GM18511 (cell line): ENCODE data around the gene SHLD1.

Experiments used
- ATAC-seq: cut with Tn5 transposase; IDR thresholded peaks from one replicate; pipeline ENCODE4 v1.9.1; 2021; ENCODE audit warnings: mild to moderate bottlenecking, moderate library complexity; ENCODE audit not compliant: unreplicated experiment

SHLD1 gene

DNA sequence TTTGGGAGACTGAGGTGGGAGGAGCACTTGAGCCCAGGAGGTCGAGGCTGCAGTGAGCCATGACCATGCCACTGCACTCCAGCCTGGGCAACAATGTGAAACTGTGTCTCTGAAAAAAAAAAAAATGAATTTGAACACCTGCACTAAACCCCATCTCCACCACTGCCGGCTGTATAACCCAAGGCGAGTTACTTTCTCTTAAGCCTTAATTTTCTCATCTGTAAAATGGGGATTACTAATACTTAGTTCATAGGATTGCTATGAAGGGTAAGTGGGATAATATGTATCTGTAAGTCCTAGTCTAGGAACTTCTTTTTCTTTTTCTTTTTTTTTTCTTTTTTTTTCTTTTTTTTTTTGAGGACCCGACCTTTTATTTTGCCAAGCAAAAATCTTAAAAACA lies 61.5 kb downstream of the SHLD1 start:
- ATAC-seq, result no peak

DNA sequence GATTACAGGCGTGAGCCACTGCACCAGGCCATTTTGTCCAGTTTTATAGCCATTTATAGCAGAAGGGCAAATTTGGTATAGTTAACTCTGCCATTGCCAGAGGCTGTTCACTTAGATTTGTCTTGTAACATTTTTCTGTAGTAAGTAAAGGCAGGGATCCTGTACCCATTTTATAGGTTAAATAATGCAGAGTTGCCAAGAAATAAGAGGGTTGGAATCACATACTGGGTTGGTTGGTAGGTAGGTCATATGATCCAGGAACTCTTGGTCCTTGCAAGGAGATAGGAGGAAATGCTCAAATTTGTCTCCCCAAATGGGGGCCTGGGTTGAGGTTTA lies 68.1 kb downstream of the SHLD1 start:
- no peak for ATAC-seq

DNA sequence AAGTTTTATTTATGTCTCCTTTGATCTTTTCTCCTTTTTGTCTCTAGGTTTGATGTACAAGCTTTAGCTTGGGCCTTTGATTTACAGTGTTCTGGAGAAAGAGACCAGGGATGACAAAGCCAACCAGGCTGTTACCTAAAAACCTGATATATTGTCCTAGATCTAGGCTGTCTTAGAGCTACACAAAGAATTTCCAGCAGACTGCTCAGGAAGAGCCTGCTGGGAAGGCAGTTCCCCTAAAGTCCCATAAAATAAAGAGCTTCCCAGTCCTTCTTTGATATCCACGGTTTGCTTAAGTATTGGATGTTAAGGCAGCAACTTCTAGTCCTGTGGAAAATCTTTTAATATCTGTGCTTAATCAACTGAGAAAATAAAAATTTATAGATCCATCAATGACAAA lies 70.5 kb downstream of the SHLD1 start:
- no peak for ATAC-seq

DNA sequence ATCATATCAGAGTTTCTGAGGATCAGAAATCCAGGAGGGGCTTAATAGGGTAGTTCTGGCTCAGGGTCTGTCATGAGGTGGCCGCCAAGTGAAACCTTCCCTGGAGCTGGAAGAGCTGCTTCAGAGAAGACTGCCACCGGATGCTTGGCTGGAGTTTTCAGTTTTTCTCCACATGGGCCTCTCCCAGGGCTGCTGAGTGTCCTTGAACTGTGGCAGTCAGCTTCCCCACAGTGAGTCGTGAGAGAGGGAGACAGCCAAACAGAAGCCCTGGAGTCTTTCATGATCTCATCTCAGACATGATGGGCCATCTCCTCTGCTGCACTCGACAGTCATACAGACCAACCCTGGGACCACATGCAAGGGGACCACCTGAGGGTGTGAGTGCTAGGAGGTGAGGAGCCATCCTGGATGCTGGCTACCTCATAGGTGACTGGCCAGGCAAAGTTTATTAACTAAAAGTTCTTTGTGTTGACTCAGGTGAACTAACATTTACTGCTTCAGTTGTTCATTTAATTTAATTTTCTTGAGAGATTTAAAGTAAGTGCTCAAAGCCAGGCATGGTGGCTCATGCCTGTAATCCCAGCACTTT lies 71.5 kb downstream of the SHLD1 start:
- no peak for ATAC-seq

DNA sequence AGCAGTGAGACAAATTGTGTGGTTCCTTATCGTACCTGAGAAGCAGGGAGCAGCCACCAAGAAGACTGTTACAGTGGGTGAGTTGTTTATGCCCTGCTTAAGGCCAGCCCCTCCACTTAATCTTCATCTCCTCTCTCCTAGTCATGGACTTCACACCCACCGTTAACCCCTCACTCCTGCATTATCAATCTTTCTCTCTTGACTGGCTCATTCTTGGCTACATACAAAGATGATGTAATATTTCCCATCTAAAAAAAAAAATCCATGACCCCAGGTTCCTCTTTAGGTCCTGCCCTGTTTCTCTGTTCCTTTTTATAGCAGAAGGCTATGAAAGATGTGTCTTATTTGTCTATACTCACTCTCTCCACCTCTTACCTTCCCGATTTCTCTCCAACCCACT lies 72.4 kb downstream of the SHLD1 start:
- ATAC-seq, result no peak

DNA sequence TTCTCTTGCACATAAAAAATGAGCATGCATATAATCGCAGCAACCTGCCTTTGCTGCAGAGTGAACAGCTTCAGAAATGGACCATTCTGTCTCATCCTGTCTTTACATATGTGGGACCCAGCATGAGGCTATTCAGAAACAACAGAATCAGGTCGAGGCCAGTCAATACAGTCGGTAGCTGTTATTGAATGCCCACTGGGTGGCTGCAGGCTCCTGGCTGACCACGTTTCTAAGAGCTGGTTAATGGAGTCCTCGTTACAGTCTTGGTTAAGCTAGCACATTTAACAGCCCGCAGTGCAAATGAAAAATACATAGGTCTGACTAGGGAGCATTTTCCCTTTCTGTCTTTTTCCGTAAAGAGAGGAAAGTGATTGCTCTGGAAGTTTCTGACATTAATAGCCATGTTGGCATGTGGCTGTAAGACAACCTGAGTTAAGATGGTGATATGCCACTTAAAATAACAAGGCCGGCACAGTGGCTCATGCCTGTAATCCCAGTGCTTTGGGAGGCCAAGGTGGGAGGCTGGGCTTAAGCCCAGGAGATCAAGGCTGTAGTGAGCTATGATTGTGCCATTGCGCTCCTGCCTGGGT lies 75.0 kb downstream of the SHLD1 start:
- ATAC-seq, result no peak

DNA sequence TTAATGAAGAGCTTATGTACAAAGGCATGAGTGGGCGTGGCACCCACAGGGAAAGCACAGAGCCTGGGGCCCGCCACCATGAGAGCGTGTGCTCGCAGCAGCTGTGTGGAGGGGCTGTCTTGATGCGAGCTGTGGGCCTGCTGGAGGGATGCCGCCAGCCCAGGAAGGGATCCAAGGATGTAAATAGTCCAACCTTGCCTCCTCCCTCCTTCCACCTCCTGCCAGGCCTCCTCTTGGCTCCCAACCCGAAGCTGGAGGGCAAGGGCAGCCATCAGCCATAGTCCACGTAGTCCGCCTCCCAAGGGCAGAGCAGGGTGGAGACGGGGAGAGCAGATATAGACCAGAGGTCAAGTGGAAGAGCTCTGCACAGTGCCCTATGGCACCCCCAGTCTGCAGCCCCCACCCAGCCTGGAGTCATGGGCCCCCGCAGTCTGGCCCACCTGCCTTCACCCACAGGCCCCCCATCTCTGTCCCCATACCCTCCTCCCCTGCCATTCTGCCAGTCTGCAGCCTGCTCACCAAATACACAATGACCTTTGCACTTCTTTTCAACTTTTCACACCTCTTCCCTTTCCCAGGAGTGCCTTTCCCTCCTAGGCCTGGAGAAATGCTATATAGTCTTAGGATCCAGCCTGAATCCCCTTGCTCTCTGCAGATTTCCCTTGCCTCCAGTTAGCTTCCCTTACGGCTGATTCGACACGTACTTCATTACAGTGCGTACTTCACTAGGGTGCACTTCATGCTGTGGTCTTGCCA lies 77.1 kb downstream of the SHLD1 start:
- ATAC-seq, result no peak

DNA sequence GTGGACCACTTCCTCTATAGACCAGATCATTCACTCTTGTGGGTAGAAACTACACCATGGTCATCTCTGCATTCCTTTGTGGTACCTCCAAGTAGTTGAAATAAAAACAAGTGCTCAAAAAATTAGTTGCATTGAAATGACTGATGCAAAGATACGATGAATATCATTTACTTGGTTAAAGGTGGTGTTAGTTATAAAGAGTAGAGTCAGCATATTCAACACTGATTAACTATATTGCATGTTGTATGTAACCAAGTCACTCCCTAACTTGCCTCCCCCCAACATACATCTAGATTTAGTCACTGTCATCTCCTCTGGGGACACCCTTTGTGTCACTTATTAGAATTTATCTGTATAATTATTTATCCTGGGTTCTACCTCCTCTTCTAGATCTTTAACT lies 77.7 kb downstream of the SHLD1 start:
- no peak for ATAC-seq

DNA sequence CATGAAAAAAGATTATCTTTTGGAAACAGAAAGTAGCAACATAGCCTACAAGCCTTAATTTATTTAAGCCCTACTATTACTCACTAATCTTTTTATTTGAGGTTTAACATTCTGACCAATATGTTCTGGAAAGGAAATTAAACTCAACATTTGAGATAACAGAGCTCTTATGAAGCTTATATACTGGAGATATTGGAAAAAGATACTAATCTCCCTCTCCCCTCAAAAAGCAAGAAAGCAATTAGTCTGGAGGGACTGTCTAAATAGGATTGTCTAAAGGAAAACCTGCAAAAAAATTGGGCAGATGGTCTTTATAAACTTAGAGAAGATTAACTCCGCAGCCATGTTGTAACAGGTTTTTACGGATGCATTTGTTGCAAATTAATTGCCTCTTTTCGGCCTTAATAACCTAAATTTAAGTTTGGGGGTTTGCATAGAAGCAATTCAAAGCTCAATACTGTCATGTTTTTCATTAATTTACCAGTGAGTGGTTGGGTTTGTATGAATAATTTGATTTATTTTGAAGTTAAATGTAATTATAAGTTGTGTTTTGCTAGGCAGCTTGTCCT lies 79.1 kb downstream of the SHLD1 start:
- ATAC-seq, result no peak

DNA sequence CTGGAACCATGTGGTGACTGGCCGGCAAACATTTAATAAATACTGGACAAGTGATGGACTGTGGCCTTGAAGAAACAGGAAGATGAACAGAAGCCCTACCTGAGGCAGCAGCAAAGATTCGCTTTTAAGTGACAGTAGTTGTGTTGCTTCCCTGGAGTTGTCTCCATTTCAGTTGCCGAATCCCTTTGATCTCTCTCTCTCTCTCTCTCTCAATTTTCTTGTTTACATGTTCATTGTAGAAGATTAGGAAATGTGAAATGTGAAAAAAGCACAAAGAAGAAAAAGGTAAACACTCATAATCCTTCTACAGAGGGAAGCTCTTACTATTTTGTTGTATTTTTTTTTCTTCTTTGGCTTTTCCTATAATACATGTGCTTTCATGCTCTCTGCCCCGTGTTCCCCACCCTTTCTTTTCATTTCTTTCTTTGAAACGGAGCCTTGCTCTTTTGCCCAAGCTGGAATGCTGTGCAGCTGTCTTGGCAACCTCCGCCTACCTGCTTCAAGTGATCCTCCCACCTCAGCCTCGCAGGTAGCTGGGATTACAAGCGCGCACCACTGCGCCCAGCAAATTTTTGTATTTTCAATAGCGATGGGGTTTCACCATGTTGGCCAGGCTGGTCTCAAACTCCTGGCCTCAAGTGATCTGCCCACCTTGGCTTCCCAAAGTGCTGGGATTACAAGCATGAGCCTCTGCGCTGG lies 81.5 kb downstream of the SHLD1 start:
- ATAC-seq, result no peak

DNA sequence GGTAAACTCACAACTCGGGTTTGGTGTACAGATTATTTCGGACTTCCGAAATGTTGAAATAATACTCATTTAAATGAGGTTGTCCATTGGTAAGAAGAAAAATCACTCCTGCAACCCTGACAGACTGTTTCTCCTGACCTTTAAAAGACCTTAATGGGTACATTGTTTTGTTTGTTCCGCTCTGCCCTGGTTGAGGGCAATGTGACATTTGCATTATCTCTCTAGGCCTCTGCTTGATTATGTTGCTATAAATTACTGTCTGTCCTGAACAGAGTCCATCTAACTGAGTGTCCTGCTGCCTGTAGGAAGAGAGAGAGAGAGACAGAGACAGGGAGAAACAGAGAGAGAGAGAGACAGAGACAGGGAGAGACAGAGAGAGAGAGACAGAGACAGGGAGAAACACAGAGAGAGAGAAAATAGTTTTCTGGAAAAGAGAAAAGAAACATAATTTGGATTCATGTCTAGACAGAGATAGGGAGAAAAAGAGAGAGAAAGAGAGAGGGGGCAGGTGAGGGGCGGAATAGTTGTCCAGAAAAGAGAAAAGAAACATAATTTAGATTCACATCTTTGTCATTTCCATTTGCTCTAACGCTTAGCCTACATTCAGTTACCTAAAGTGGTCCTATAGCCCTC lies 83.2 kb downstream of the SHLD1 start:
- no peak for ATAC-seq

DNA sequence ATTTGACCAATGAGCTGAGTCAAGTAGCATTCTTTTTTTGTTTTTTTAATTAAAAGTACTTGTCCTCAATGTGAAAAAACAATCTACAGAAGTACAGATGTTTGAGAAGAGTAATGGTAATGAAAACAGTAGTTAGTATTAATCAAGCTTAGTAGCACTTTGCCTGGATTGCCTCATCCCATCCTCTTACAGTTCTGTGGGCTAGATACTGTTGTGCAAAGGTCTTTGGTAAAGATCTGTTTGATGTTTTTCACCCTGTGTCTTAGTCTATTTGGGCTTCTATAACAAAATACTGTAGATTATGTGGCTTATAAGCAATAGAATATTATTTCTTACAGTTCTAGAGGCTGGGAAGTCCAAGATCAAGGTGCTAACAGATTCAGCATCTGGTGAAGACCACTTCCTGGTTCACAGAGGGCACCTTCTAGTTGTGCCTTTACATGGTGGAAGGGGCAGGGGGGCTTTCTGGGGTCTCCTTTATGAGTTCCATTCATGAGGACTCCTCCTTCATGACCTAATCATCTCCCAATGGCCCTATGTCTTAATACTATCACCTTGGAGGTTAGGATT lies 84.3 kb downstream of the SHLD1 start:
- ATAC-seq, result no peak

DNA sequence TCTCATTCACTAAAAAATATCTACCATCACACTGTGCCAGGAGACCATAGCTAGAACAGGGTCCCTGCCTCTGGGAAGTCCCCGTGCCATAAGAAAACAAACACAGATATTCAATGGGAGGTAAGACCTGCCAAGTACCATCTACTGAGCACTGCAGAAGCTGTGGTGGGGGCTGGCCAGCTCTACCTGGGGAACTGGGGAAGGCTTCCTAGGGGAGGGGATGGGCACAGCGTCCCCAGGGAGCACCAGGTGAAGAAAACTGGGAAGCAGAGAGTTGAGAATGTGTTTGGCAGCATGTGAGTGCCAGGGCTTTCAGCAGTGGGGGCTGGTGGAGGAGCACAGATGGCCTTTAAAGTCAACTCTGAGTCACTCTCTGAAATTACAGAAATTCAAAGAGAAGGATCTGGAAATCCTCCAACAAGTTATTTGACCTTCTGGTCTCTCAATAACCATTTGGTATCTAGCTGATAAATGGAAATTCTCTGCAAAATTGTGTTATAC lies 85.2 kb downstream of the SHLD1 start:
- ATAC-seq, result no peak

DNA sequence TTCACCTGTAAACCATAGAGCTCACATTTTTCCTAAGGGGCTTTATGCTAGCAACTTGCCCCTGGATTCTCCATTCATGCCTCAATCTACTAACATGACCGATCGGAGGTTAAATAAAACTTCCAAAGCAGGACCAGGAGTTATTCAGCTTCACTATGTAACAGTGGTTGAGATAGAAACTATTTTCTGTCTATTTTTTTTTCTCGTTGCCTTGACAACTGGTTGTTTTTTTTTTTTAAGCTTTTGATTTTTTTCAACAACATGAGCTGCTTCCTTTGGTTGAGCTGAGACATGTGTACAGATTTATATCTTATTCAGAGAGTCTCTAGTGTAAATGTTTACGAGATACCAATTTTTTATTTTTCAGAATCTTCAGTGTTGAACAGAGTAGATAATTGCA lies 85.7 kb downstream of the SHLD1 start:
- no peak for ATAC-seq

DNA sequence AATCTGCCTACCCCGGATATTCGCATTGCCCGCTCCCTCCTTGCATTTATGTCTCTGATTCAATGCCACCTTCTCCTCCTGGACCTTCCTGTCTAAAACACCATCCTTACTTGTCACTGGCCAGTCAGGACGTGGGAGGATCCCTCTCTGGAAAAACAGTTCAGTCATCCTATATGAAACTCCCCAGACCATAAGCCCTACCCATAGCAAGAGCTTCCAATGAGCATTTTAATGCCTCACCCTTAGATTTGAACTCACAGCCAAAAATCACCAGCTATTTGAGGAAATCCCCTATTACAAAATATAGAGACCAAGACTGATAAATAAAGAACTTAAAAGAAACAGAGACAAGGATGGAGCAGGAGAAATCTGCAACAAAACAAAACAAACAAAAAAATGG lies 86.4 kb downstream of the SHLD1 start:
- ATAC-seq, result no peak

DNA sequence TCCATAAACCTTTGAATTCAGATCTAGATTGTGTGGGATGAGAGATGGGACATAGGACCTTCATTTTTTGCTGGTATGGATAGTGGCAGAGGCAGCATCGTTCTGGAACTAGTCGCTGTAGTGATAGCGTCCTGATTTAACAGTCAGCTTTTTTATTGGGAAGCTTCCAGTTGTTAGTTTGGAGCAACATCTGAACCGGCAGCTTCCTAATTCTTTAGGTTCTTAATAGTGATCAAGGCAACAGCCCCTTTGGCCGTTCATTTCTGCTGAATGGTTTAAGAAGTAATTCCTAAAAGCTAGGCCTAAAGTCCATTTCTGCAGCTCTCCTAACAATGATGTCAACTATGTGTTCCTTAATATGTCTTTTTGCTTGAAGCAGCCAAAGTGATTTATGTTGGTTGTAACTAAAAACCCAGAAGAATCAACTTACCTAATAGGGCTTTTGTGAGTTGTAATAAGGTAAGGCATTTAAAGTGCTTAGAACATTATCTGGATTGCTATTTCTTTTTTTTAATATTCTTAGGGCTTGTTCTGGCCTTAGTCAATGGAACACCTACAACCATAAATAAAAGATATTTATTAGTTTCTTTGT lies 90.3 kb downstream of the SHLD1 start:
- ATAC-seq, result no peak

DNA sequence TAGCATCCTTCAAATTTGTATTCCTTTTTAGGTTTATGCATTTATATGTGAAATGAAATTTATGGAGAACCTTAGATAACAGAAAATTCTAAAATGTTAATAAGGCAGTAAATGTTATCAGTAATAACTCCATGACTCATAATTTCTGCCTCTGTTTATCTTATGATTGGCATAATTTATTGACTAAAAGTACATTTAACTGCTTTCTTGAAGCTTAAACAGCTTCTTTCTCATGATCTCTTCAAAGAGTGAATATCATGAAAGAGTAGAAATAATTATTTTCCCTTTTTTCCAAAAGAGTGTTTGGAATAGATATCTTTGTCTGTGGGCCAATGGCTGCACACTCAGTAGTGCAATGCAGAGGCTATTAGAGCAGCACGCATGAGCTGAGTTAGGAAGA lies 91.3 kb downstream of the SHLD1 start:
- ATAC-seq, result no peak

DNA sequence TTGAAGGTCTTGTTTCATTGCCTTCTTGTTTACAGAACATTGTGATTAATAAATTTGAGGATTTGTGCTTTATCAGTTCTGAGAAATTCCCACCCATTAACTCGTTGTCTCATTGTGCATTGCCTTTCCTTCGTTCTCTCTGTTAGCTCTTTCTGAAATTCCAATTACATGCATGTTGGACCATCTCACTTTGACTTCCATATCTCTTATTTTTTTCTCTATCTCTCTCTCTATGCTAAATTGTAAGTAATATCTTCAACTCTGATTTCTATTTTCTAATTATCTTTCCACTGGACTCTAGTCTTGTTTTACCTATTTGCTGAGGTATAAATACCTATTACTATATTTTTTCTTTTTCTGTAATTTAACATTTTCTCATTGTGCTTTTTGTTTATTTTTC lies 92.3 kb downstream of the SHLD1 start:
- ATAC-seq, result no peak

DNA sequence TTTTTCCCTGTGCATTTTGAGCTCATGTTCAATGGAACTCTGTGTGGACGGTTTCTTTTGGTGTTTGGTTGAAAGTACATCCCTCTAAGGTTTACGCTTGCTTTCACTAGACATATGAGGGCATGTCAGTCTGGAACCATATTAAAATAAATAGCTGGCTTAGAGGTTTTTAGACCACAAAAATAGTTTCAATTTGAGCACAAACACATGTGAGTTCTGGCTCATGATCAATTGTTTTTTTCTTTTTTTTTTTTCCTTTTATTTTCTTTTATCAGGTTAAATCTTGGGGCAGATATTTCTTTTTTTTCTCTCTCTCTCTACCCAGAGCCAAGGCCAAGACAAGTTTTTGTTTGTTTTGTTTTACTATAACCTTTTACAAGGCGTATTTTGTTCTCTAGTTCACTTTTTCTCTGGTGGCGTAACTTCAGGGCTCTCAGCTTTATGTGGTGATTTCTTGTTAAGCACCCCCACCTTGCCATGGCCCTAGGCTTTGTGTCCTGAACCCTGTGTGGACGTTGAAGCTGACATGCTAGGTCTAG lies 92.9 kb downstream of the SHLD1 start:
- peak; percentile 66 for ATAC-seq

DNA sequence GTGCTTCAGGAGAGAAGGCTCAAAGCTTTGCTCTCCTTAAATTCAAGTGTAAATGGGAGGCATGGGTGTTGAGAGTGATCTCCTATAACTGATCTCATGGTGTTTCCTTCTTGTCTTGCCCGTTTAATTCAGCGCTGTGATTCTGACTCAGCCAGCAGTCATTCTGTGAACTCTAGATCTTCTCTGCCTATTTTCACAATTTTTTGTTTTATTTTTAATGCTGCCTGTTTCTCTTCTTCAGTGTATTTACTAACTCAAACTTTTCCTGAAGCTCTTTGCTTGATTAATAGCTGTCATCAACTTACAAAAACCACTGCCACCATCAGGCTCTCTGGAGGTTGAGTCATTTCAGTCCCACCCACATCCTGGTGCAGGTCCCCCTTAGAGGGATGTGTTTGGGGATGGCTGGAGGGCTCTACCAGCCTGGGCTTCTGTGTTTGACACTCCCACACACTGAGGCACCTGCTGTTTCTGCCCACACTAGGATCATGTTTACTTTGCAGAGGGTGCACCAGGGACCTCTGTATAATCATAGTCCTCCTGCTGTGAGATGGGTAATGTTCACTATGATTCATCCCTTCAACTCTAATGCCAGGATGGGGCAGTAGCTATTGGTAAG lies 94.0 kb downstream of the SHLD1 start:
- peak; percentile 87 for ATAC-seq
